HG02852 (cell line): ENCODE measurements around the gene IRF5.
"Not testable (repeated sequence)": the region's sequence is repeated elsewhere in the genome, so short reads cannot be mapped to it uniquely, and the experiment has no call there.

Experiments used
- ATAC-seq: cut with Tn5 transposase; IDR thresholded peaks from one replicate; pipeline ENCODE4 v1.9.1; 2021; ENCODE audit warnings: mild to moderate bottlenecking, moderate library complexity; ENCODE audit not compliant: unreplicated experiment

Gene IRF5

GRCh38 chr7:128955981-128956380 lies 18.3 kb downstream of the IRF5 start:
- ATAC-seq, result no peak

GRCh38 chr7:128959296-128959695 lies 21.6 kb downstream of the IRF5 start:
- ATAC-seq, result no peak

GRCh38 chr7:128961030-128961659 lies 23.4 kb downstream of the IRF5 start:
- no peak for ATAC-seq

- ATAC-seq, result peak; percentile 27
These were observed 25.2 kb downstream of the IRF5 start for GRCh38 chr7:128962899-128963298.

- ATAC-seq, result peak; percentile 88
These were observed 25.6 kb downstream of the IRF5 start for GRCh38 chr7:128963327-128963757.

- ATAC-seq, result no peak
These were observed 30.9 kb downstream of the IRF5 start for GRCh38 chr7:128968624-128969023.

GRCh38 chr7:128974241-128974934 lies 36.7 kb downstream of the IRF5 start:
- ATAC-seq, result no peak

GRCh38 chr7:128982105-128982504 lies 44.4 kb downstream of the IRF5 start:
- no peak for ATAC-seq

- ATAC-seq, result no peak
These were observed 47.9 kb downstream of the IRF5 start for GRCh38 chr7:128985660-128986059.

GRCh38 chr7:128986609-128987008 lies 48.9 kb downstream of the IRF5 start:
- no peak for ATAC-seq

- no peak for ATAC-seq
These were observed 50.6 kb downstream of the IRF5 start for GRCh38 chr7:128988372-128988771.

- no peak for ATAC-seq
These were observed 52.2 kb downstream of the IRF5 start for GRCh38 chr7:128989961-128990360.

- ATAC-seq, result no peak
These were observed 55.7 kb downstream of the IRF5 start for GRCh38 chr7:128993419-128993818.

GRCh38 chr7:128994560-128994959 lies 56.8 kb downstream of the IRF5 start:
- not testable (repeated sequence) for ATAC-seq

- ATAC-seq, result no peak
These were observed 59.5 kb downstream of the IRF5 start for GRCh38 chr7:128997181-128997580.
